Thyroid gland (tissue), 4 donors: ENCODE results near the gene VPS4A.

ENCODE experiments used
- POLR2A ChIP-seq, 2 donors: fragments of 450-650 bp; IDR thresholded peaks; one replicate each; pipeline ENCODE4 v1.6.1; 2017; ENCODE audit warnings: antibody characterized with exemption in 2 of 2, mild to moderate bottlenecking in 2 of 2, moderate library complexity in 1 of 2
- TF ChIP-seq, protein P1 (sequence below), 6 experiments: fragments of 200-600 bp in 3 of 6; fragments of 450-650 bp in 3 of 6; sonication (generic) in 3 of 6; IDR thresholded peaks; one replicate each; pipeline ENCODE4 v1.5.1; 2016 to 2019; ENCODE audit warnings: antibody characterized with exemption in 6 of 6, mild to moderate bottlenecking in 2 of 6, inconsistent platforms in 1 of 6, moderate library complexity in 1 of 6

DNA sequence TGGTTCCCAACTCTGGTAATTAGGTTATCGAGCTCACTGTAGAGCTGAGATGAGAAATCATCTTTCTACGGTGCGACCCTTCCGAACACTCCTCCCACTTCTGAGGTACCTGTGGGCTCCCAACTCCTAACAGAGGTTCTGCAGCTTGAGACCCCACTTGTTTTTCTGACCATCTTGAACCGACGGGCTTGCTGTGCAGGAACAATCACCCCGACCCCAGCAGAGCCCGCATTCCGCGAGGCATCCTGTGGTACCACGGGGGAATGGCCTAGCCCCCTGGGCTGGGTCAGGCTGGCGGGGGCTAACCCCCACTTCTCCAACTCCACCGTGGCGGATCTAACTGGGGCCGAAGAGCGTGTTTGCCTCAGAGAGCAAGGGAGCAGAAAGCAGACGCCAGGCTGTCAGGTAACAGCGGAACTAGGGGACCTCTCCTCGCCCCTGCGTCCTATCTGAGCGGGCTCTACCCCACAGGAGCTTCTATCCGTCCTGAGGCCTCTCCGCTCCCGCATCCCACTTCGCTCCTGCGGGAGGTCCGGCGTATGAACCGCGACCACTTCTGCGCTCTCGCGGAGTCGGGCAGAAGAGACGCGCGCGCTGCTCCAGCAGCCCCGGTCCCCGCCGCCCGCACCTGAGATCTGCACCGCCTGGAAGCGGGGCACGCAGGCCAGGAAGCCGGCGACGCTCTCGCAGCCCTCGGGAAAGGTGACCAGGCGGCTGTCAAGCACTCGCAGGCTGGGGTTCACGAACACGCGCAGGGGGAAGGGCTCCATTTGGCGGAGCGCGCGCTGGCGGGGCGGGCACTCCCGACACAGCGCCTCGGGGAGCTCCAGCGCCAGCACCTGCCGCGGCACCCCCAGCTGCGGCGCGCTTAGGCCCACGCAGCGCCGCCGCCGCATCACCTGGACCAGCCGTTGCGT is 18.5 kb downstream of the VPS4A start:
- TF ChIP-seq, protein P1, sequence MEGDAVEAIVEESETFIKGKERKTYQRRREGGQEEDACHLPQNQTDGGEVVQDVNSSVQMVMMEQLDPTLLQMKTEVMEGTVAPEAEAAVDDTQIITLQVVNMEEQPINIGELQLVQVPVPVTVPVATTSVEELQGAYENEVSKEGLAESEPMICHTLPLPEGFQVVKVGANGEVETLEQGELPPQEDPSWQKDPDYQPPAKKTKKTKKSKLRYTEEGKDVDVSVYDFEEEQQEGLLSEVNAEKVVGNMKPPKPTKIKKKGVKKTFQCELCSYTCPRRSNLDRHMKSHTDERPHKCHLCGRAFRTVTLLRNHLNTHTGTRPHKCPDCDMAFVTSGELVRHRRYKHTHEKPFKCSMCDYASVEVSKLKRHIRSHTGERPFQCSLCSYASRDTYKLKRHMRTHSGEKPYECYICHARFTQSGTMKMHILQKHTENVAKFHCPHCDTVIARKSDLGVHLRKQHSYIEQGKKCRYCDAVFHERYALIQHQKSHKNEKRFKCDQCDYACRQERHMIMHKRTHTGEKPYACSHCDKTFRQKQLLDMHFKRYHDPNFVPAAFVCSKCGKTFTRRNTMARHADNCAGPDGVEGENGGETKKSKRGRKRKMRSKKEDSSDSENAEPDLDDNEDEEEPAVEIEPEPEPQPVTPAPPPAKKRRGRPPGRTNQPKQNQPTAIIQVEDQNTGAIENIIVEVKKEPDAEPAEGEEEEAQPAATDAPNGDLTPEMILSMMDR (IDR thresholded peaks at IDR 0.05), result no peak
- TF ChIP-seq POLR2A (IDR thresholded peaks at IDR 0.05), result no peak
